SU-DHL-6 (cell line): Measurements from ENCODE around the gene FEZF2.

Experiments
- H2AFZ ChIP-seq: fragments of 200-600 bp; sonication (generic); 2 replicates; pipeline ENCODE4 v1.6.1; 2014; ENCODE audit warnings: low read depth, mild to moderate bottlenecking, moderate library complexity, mixed read lengths, antibody characterized with exemption, low read length; ENCODE audit not compliant: severe bottlenecking
- H3F3A ChIP-seq: fragments of 200-600 bp; shearing (Covaris generic); 2 replicates; pipeline ENCODE4 v1.6.0; 2016; ENCODE audit warnings: antibody characterized with exemption, mild to moderate bottlenecking; ENCODE audit not compliant: insufficient read depth
- H3K27ac ChIP-seq: fragments of 200-600 bp; sonication (generic); 2 replicates; pipeline ENCODE4 v1.5.1; 2016; ENCODE audit warnings: low read depth, mild to moderate bottlenecking, low read length, moderate library complexity, mixed read lengths
- H3K27me3 ChIP-seq: fragments of 200-600 bp; sonication (generic), shearing (Covaris generic); 2 replicates; pipeline ENCODE4 v1.6.0; 2014; ENCODE audit warnings: mild to moderate bottlenecking, low read length
- H3K36me3 ChIP-seq: fragments of 200-600 bp; sonication (generic); 2 replicates; pipeline ENCODE4 v1.6.1; 2014; ENCODE audit warnings: mild to moderate bottlenecking, low read length, mixed read lengths
- H3K4me2 ChIP-seq: fragments of 300-600, 200-600 bp; shearing (Covaris generic), sonication (generic); 2 replicates; pipeline ENCODE4 v1.6.0; 2014; ENCODE audit warnings: low read length, low read depth, mild to moderate bottlenecking; ENCODE audit not compliant: poor library complexity, severe bottlenecking
- H3K4me3 ChIP-seq: fragments of 200-600 bp; sonication (generic); 2 replicates; pipeline ENCODE4 v1.5.1; 2014; ENCODE audit warnings: antibody characterized with exemption, low read length, mild to moderate bottlenecking, mixed read lengths; ENCODE audit not compliant: insufficient read depth, poor library complexity, severe bottlenecking
- H3K79me2 ChIP-seq: fragments of 200-600 bp; sonication (generic); 2 replicates; pipeline ENCODE4 v1.6.1; 2014; ENCODE audit warnings: mild to moderate bottlenecking, low read length, moderate library complexity; ENCODE audit not compliant: insufficient read depth
- H3K9ac ChIP-seq: fragments of 200-600 bp; sonication (generic); 2 replicates; pipeline ENCODE4 v1.7.0; 2014; ENCODE audit warnings: mild to moderate bottlenecking, low read length
- H3K9me2 ChIP-seq: fragments of 200-600 bp; sonication (generic); replicated peaks from 2 replicates; pipeline ENCODE4 v1.6.1; 2014; ENCODE audit warnings: low read length; ENCODE audit not compliant: insufficient read depth
- H3K9me3 ChIP-seq: fragments of 200-600 bp; sonication (generic); 2 replicates; pipeline ENCODE4 v1.6.1; 2014; ENCODE audit warnings: low read length, mixed read lengths; ENCODE audit not compliant: insufficient read depth
- H4K20me1 ChIP-seq: fragments of 200-600 bp; sonication (generic); 2 replicates; pipeline ENCODE4 v1.6.1; 2014; ENCODE audit warnings: low read depth, mild to moderate bottlenecking, antibody characterized with exemption, low read length, moderate library complexity, mixed read lengths
- CTCF ChIP-seq: fragments of 200-600 bp; sonication (generic); IDR thresholded peaks from one replicate; pipeline ENCODE4 v1.5.1; 2017; ENCODE audit warnings: antibody characterized with exemption, mild to moderate bottlenecking, low read length, moderate library complexity; ENCODE audit not compliant: insufficient read depth, poor library complexity, severe bottlenecking
- EZH2phosphoT487 ChIP-seq: fragments of 200-600 bp; sonication (generic), shearing (Covaris generic); conservative IDR thresholded peaks from 2 replicates; pipeline ENCODE4 v1.6.1; 2018; ENCODE audit warnings: mild to moderate bottlenecking, antibody characterized with exemption, low read length, moderate library complexity, mixed read lengths

Gene FEZF2

DNA sequence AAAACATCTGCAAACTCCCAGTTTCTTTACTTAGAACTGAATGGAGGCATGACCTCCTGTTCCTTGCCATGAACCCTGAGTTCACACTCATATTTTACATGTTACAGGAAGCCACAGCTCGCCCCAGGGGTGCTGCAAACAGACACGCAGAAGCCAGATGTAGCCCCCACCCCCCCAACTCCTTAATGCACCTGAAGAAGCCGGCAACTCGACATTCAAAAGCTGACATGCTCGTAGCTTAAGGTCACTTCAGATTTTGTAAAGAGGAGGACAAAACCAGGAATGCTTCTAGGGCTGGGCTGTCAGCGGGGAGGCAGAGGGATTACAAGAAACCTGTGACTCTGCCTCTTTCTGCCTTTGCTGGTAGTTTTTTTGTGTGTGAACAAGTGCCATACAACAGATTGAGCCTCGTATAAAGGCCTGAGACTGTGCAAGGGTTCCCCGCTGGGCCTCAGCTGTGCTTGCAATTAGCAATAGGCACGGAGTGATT is 42.0 kb upstream of the FEZF2 start:
- Histone ChIP-seq H3F3A (no peaks in the 10 kb centered on the region), H3K9me2 (no peaks in the 10 kb centered on the region), H3K36me3 (no peaks in the 10 kb centered on the region), H3K79me2 (no peaks in the 10 kb centered on the region), H3K9me3 (no peaks in the 10 kb centered on the region), H3K27ac (no peak overlapping the region), H3K9ac (no peak overlapping the region), H3K4me3 (no peak overlapping the region), H3K27me3 (no peaks in the 10 kb centered on the region), H3K4me2 (no peak overlapping the region), H2AFZ (no peak overlapping the region), H4K20me1 (no peaks in the 10 kb centered on the region)
- TF ChIP-seq CTCF (no peak), EZH2phosphoT487 (no peak)

GRCh38 chr3:62414786-62415185 is 41.4 kb upstream of the FEZF2 start:
- H3K9me3 ChIP-seq: no peaks in the 10 kb centered on the region
- no peak overlapping the region for H3K4me3 ChIP-seq
- no peaks in the 10 kb centered on the region for H3K27me3 ChIP-seq
- H3F3A ChIP-seq: no peaks in the 10 kb centered on the region
- H3K9me2 ChIP-seq: no peaks in the 10 kb centered on the region
- H3K36me3 ChIP-seq: no peaks in the 10 kb centered on the region
- no peak overlapping the region for H3K9ac ChIP-seq
- H2AFZ ChIP-seq: no peak overlapping the region
- no peak overlapping the region for H3K27ac ChIP-seq
- TF ChIP-seq EZH2phosphoT487 (no peak), CTCF (no peak)
- H4K20me1 ChIP-seq: no peaks in the 10 kb centered on the region
- H3K79me2 ChIP-seq: no peaks in the 10 kb centered on the region
- H3K4me2 ChIP-seq: no peak overlapping the region

DNA sequence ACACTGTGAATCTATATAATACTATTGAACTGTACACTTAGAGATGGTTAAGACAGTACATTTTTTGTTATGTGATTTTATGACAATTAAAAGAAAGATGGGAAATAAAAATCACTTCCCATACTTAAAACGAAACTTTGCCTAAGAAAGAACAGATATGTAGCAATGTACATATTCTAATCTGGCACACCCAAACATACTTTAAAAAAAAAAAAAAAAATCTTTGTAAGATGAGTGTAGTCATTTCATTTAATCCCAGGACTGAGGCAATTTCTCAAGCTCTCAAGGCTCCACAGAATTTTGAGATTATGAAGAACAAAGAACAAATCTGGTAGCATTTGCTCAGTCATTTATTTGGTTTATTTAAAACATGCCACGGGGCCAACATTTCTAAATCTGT is 40.3 kb upstream of the FEZF2 start:
- H3K9me3 ChIP-seq: no peaks in the 10 kb centered on the region
- no peak for TF ChIP-seq CTCF
- no peak for TF ChIP-seq EZH2phosphoT487
- H3K4me2 ChIP-seq: no peak overlapping the region
- no peak overlapping the region for H3K27ac ChIP-seq
- no peaks in the 10 kb centered on the region for H4K20me1 ChIP-seq
- H3K4me3 ChIP-seq: no peak overlapping the region
- no peak overlapping the region for H3K9ac ChIP-seq
- H3K27me3 ChIP-seq: no peaks in the 10 kb centered on the region
- H3K36me3 ChIP-seq: no peaks in the 10 kb centered on the region
- H3F3A ChIP-seq: no peaks in the 10 kb centered on the region
- no peaks in the 10 kb centered on the region for H3K9me2 ChIP-seq
- no peak overlapping the region for H2AFZ ChIP-seq
- H3K79me2 ChIP-seq: no peaks in the 10 kb centered on the region
